GM13976 (cell line): ENCODE measurements around the gene CD99L2.

Experiments
- DNase-seq: peaks from one replicate; pipeline ENCODE4 v3.0.0; 2012; ENCODE audit warnings: low spot score
- CTCF ChIP-seq: IDR thresholded peaks from 2 replicates; pipeline ENCODE4 v1.5.1; 2012; ENCODE audit warnings: borderline replicate concordance, mild to moderate bottlenecking; ENCODE audit not compliant: insufficient read depth; ENCODE audit errors: extremely low read depth, missing control alignments, control extremely low read depth
- in situ Hi-C: fragments of 300-500 bp; cut with MboI; formaldehyde crosslinking; loops from one replicate; pipeline ENCODE4 v1.12.0; 2022; ENCODE audit warnings: low sequenced_read_pairs, mixed read lengths, inconsistent platforms; ENCODE audit not compliant: unreplicated experiment

Gene CD99L2

GRCh38 chrX:150759568-150760416 is 138.7 kb downstream of the CD99L2 start:
- DNase-seq = no peak
- in situ Hi-C loops = no loop called here
- TF ChIP-seq CTCF = no peak

DNA sequence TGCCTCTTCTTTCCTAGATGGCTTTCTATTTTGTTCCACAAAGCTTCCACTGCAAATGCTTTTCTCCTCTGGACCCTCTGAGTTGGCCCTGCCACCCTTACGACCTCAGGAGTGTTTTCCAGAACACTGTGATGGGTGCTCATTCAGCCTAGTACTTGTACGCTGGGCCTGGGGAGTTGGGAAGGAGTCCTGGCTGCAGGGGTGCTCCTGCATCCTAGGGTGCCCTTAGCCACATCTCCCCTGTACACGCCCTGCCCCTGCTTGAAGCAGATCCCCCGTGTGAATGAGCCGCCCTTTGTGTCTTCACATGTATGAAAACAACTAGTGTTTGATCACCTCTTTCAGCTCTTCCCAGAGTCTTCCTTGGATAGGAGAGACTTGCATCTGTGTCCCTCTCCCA is 141.1 kb downstream of the CD99L2 start:
- TF ChIP-seq CTCF = no peak
- no peak for DNase-seq
- in situ Hi-C loops = no loop called here

DNA sequence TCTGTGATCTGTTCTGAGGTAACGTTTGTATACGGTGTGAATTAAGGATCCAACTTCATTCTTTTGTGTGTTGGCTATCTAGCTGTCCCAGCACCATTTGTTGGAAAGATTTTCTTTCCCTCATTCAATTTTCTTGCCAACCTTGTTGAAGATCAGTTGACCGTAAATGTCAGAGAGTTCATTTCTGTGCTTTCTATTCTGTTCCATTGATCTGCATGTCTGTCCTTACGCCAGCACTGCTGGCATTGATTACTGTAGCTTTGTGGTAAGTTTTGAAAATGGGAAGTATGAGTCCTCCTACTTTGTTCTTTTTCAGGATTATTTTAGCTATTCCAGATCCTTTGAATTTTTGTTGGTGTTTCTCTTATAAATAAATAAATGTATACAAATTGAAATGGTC is 144.5 kb downstream of the CD99L2 start:
- TF ChIP-seq CTCF = peak; percentile 4
- no peak for DNase-seq
- in situ Hi-C loops = no loop called here

- in situ Hi-C loops = no loop called here
- DNase-seq = no peak
- TF ChIP-seq CTCF = no peak
These were observed 145.1 kb downstream of the CD99L2 start for GRCh38 chrX:150753357-150753756.

- in situ Hi-C loops = no loop called here
- no peak for DNase-seq
- no peak for TF ChIP-seq CTCF
These were observed 146.3 kb downstream of the CD99L2 start for GRCh38 chrX:150752124-150752523.

DNA sequence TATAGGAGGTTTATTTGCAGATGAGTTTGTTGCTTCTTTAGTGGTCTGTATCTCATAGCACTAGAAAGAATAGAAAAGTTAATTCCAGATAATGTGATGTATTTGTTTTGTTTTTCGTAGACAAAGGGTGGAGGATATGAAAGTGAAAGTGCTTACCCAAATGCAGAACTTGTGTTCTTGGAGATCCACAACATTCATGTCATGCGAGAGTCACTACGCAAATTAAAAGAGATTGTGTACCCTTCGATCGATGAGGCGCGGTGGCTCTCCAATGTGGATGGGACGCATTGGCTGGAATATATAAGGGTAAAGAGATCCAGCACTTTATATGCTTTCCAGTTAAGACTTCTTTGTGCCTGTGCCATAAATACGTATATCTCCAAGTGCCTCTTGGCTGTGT is 162.0 kb downstream of the CD99L2 start:
- no peak for DNase-seq
- TF ChIP-seq CTCF = no peak
- in situ Hi-C loops = no loop called here

GRCh38 chrX:150731795-150732194 is 166.7 kb downstream of the CD99L2 start:
- no peak for DNase-seq
- TF ChIP-seq CTCF = no peak
- in situ Hi-C loops = no loop called here
